GM21576 (cell line): ENCODE data around the gene AKAIN1.

Experiments
- ATAC-seq: cut with Tn5 transposase; IDR thresholded peaks from one replicate; pipeline ENCODE4 v1.9.1; 2021; ENCODE audit warnings: mild to moderate bottlenecking, moderate library complexity; ENCODE audit not compliant: unreplicated experiment

AKAIN1 gene

DNA sequence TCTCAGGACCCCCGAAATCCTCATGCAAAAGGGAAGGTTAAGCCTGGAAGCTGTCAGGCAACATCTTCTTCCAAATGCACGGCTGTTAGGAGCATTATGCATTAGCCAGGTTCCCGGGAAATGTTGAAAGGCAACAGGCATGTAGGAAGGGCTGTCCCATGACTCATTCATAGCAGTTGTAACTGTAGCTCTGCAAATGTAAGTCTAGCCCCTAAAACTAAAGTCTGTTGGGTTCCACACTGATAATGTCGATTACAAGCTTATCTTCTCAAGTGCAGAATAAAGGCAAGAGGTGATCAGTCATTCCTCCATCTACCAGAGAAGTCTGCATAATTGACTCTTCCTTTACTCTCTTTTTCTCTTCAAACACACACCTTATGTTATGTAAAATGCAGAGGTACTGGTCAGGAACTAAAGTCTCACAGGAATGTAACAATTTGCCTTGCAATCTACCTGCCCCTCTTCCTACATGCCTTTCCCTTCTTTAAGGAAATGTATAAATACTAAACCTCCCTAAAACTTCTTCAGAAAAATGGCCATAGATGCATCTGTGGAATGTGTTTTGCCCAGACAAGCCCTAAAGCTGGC lies 99.8 kb downstream of the AKAIN1 start:
- ATAC-seq = no peak

DNA sequence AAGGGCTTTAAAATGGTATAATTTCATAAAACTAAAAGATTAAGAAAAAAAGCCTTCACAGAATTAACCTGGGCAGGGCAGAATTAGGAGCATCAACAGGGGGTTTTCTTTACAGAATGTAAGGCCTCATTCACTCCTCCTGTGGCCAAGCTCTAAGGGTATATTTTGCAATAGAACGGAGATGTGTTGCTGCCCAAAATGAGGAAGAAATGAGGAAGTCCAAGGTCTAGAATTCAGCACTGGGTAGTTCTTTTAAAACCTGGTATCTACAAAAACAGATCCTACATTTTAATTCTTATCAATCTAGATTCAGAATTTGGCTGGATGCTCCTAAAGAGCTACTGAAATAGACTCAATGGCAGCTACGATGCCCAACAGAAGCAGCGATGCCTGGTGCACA lies 101.8 kb downstream of the AKAIN1 start:
- no peak for ATAC-seq

DNA sequence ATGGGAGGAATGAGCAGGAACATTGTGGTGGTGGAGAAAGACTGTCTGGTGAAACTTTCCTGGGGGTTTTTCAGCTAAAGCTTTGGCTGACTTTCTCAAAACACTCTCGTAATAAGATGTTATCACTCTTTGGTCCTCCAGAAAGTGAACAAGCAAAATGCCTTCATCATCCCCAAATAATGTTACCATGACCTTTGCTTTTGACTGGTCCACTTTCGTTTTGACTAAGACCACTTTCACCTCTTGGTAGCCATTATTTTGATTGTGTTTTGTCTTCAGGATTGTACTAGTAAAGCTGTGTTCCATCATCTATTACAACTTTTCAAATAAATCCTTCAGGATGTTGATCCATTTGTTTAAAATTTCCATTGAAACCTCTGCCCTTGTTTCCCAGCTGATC lies 103.2 kb downstream of the AKAIN1 start:
- ATAC-seq = no peak
